C4-2B (cell line): ENCODE results near the gene FOXJ1.

Experiments used
- ZFX ChIP-seq: fragments of 450-650 bp; IDR thresholded peaks from 2 replicates; pipeline ENCODE4 v1.6.1; 2017
- TF ChIP-seq, protein P1 (sequence below): fragments of 450-650 bp; conservative IDR thresholded peaks from 2 replicates; pipeline ENCODE4 v1.5.1; 2017; ENCODE audit warnings: mild to moderate bottlenecking

GRCh38 chr17:76111956-76112355 is 29.1 kb downstream of the FOXJ1 start:
- TF ChIP-seq, protein P1, sequence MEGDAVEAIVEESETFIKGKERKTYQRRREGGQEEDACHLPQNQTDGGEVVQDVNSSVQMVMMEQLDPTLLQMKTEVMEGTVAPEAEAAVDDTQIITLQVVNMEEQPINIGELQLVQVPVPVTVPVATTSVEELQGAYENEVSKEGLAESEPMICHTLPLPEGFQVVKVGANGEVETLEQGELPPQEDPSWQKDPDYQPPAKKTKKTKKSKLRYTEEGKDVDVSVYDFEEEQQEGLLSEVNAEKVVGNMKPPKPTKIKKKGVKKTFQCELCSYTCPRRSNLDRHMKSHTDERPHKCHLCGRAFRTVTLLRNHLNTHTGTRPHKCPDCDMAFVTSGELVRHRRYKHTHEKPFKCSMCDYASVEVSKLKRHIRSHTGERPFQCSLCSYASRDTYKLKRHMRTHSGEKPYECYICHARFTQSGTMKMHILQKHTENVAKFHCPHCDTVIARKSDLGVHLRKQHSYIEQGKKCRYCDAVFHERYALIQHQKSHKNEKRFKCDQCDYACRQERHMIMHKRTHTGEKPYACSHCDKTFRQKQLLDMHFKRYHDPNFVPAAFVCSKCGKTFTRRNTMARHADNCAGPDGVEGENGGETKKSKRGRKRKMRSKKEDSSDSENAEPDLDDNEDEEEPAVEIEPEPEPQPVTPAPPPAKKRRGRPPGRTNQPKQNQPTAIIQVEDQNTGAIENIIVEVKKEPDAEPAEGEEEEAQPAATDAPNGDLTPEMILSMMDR, result no peak
- no peak for TF ChIP-seq ZFX
